Stimulated activated CD4-positive, alpha-beta T cell treated with anti-CD3 and anti-CD28 coated beads, Interleukin-15, amount 100 ng/mL, for 1 hour (primary cell): ENCODE data around the gene NEK10.
"Not testable (repeated sequence)": the region's sequence is repeated elsewhere in the genome, so short reads cannot be mapped to it uniquely, and the experiment has no call there.

Experiments
- DNase-seq, 2 donors: peaks; one replicate each; pipeline ENCODE4 v3.0.0-alpha.2; 2020; ENCODE audit warnings: low read depth in 1 of 2, low spot score in 1 of 2

Gene NEK10

DNA sequence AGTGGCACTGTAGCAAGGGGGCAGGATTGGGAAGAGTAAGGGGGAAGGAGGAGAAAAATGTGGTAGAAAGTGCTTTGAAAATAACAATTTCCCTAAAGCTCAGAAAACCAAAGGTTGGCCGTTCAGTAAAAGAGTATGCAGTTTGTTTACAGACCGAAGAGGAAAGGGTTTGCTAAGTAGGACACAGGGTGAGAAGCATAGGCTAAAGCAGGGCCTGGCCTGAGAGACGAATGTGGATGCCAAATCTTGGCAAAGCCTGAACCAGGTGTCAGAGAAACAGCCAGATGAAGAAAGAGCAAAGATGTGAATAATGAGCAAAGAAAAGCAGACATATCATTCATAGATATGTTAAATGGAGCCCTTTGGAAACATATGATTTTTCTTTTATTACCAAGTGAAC, 17.1 kb downstream of the NEK10 start:
- no peak for DNase-seq

GRCh38 chr3:27349832-27350231, 19.4 kb downstream of the NEK10 start:
- no peak for DNase-seq

GRCh38 chr3:27345959-27346865, 23.0 kb downstream of the NEK10 start:
- DNase-seq: no peak

- no peak for DNase-seq
Measured at GRCh38 chr3:27345493-27345892, 23.7 kb downstream of the NEK10 start.

- no peak for DNase-seq
Measured at GRCh38 chr3:27345045-27345444, 24.1 kb downstream of the NEK10 start.

DNA sequence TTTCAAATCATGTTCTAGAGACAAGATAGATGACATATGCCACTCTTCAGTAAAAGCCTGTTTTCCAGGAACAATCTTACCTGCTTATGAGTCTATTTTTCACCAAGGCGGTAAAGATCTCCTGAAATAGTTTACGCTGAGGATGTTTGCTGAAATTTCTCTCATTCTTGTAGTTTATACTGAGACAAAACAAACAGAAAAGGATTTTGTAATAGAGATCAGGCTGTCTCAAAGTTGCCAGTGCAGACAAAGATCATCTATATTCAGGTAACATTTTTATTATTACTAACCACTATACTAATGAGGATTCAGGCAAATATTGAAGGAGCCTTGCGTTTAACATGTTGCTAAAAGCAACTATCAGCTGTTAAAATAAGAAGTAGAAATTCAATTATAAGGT, 25.0 kb downstream of the NEK10 start:
- DNase-seq: no peak

DNA sequence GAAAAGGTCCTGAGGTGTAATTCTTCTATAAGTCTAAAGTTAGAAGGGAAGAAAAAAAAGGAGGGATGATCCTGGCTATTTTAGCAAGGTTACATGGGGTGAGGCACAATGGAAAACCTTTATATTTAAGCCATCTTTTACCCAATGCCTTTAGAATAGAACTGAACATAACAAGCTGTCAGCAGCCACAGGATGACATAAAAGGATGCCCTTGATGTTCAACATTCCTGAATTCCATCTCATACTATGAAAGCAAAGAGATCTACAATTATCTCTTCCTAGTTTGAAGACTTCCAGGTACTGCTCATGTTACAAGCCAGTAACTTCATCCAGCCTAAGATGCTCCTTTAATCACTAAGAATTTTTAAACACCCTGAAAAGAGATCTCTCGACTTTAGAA, 26.9 kb downstream of the NEK10 start:
- DNase-seq: no peak

DNA sequence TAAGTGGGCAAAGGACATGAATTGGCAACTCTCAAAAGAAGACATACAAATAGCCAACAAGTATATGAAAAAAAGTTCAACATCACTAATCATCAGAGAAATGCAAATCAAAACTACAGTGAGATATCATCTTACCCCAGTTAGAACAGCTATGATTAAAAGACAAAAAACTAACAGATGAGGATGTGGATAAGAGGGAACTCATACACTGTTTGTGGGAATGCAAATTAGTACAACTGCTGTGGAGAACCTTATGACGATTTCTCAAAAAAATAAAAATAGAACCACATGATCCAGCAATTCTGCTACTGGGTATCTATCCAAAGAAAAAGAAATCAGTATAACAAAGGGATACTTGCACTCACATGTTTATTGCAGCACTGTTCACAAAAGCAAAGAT, 28.6 kb downstream of the NEK10 start:
- no peak for DNase-seq

DNA sequence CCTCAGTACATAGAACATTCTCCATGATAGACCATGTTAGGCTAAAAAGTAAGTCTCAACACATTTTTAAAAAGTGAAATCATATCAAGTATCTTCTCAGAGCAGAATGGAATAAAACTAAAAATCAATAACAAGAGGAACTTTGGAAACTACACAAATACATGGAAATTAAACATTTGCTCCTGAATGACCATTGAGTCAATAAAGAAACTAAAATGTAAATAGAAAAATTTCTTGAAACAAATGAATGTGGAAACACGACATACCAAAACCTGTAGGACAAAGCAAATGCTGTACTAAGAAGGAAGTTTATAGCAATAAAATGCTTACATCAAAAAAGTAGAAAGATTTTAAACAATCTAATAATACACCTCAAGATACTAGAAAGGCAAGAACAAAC, 33.6 kb downstream of the NEK10 start:
- DNase-seq: no peak

GRCh38 chr3:27333843-27334242, 35.3 kb downstream of the NEK10 start:
- DNase-seq: no peak

DNA sequence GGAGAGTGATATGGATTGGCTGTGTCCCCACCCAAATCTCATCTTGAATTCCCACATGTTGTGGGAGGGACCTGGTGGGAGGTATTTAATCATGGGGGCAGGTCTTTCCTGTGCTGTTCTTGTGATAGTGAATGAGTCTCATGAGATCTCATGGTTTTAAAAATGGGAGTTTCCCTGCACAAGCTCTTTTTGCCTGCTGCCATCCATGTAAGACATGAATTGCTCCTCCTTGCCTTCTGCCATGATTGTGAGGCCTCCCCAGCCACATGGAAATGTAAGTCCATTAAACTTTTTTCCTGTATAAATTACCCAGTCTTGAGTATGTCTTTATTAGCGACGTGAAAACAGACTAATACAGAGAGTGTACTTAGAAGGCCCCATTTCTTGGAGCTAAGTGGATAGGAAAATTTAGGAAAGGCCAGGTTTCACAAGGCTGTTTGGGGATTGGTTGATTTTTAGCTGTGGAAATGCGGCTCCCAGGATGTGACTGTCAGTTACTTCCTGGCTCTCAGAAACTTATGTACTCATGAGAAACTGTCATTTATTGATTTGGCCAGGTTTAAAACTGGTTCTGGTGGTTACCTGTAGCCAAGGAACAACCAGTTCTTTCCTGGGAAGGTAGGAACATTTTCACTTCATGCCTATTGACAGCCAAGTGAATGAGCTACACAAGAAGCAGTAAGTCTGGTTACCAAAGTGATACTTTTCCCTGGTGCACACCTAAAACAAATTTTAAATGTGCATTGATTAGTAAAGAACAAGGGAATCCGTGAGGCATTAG, 40.0 kb downstream of the NEK10 start:
- not testable (repeated sequence) for DNase-seq

DNA sequence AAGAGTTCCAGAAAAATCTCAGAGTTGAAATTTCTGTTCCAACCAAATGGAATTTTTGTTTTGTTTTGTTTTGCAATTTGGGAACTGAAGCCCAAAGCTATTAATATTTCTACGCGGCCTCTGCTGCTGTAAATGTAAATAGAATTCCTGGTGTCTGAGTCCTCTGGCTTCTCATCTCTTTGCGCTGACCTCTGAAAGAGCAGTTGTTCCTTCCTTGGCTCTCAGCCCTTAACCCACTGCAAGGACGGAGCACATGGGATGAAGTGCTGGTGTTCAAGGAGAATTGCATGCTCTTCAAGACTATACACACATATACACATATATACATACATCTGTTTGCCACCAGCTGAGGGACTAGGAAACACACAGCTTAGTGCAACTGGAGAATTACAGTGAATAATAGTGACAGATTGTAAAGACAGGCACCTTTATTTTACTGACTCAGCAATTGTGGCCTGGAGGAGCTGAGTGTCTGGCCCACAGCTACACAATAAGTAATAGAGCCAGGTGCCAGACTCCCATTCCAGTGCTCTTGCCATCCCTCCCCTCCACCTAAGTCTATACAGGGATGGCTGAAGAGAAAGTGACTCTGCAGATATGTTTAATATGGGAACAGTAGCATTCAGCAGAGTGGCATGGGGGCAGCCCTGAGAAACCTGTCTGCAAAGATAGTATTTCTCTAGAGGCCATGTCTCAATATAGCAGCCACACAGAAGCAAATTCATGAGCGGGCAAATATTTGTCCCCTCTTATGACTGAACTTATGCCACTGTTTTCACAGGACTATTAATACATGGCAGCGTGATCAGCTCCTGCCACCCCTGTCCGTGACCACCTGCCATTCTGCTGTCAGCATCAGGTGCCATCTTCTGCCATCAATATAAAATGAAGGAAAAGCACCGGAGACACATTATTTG, 42.3 kb downstream of the NEK10 start:
- no peak for DNase-seq

- no peak for DNase-seq
Measured at GRCh38 chr3:27326202-27326601, 43.0 kb downstream of the NEK10 start.

DNA sequence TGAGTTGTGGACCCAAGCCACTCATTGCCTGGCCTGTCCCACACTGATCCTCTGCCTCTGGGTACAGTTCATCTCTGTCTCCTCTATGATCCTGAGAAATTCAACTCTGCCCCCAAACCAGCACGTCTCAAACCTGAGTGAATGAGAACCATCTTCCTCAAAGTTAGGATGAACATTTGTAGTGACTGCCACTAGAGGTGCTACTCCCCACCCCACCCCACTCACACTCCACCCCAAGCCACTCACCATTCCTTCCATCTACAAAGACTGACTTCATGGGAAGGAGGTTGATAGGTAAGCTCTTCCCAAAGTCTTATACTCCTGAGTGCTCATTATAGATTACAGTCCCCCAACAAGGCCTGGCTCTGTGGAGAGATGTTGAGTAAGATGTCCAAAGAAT, 43.8 kb downstream of the NEK10 start:
- no peak for DNase-seq

DNA sequence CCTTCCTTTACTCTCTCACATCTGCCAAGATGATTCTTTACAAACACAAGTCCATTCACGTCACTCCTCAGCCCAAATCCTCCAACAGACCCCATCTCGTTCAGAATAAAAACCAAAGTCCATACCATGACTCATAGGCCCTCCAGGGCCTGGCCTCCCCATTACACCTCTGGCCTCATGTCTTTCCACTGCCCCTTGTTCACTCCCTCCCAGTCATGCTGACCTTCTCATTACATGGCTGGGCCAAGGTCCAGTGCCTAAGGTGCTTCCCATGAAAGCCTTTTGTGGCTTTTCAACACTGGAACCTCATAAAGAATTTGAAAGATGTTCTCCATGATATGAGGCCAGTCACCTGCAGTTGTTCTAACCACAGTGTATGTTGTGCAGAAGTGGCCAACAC, 44.5 kb downstream of the NEK10 start:
- no peak for DNase-seq

- DNase-seq: no peak
Measured at GRCh38 chr3:27323087-27323570, 46.1 kb downstream of the NEK10 start.

DNA sequence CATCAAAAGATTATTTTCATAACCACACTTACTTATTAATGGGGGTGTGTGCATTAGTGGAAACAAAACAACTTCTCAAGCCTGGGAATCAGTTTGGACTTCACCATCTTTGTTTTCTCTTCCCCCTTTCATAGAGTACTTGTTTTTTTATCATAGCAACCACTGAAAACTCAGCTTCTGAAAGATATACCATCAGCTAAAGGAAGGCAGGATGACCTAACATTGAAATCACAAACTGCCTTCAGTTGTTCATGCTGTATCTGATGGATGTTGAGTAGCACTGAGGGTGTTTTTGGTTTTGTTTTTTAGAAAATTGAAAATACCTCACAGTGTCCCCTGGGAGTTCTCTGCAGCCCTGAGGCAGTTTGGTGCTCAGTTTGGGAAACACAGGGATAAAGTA, 46.5 kb downstream of the NEK10 start:
- no peak for DNase-seq

- no peak for DNase-seq
Measured at GRCh38 chr3:27319847-27320526, 49.2 kb downstream of the NEK10 start.

DNA sequence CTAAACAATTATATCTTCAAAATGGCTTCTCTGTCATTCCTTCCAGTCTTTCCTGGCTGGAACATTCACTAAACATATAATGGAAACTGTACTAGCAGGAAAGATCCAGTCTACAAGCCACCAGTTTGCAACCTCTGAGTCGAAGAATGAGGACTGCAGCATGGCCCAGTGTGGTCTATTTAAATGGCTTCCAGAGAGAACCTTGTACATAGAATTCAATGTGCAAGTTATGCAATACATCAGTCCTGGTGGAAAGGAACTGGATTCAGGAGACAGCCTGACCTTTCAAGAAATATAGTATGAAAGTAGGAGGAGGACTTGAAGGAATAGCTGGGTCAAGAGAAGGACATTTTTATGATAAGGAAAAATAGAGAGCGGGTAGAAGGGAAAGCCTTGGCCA, 49.9 kb downstream of the NEK10 start:
- DNase-seq: no peak

GRCh38 chr3:27317096-27317495, 52.1 kb downstream of the NEK10 start:
- no peak for DNase-seq

DNA sequence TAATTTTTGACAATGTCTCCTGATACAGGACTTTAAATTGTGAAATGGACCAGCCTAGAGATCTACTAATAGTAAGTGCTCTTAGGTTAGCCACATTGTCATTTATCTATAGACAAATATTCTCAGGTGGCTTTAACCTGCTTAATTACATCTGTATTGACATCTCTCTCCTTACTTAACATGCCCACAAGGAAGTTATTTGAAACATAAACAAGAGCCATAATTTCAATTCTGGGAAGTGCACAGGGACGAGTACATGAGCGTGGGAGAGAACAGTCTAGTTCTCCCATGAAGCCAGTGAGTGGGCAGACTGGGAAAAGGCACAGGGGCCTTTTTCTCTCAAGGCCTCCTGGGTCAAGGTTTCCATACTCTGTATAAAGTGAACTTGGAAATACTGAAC, 54.2 kb downstream of the NEK10 start:
- no peak for DNase-seq
